NK-92 (cell line): ENCODE data around the gene TIMM10.

Experiments used
- DNase-seq: peaks from one replicate; lab custom pipeline; 2025; ENCODE audit not compliant: unreplicated experiment; lab: John Stamatoyannopoulos, UW

TIMM10 gene

GRCh38 chr11:57484141-57484710, 46.3 kb downstream of the TIMM10 start:
- DNase-seq, result no peak

- no peak for DNase-seq
Measured at GRCh38 chr11:57483562-57483918, 47.0 kb downstream of the TIMM10 start.

GRCh38 chr11:57482782-57483561, 47.6 kb downstream of the TIMM10 start:
- no peak for DNase-seq

GRCh38 chr11:57481915-57482781, 48.4 kb downstream of the TIMM10 start:
- no peak for DNase-seq

- no peak for DNase-seq
Measured at GRCh38 chr11:57481315-57481714, 49.2 kb downstream of the TIMM10 start.

GRCh38 chr11:57480409-57481137, 50.0 kb downstream of the TIMM10 start:
- no peak for DNase-seq

- DNase-seq, result no peak
Measured at GRCh38 chr11:57479911-57480310, 50.6 kb downstream of the TIMM10 start.

GRCh38 chr11:57479021-57479663, 51.4 kb downstream of the TIMM10 start:
- no peak for DNase-seq
